Upper lobe of left lung (tissue), 6 donors: ENCODE results near the gene KASH5. TPM values are rescaled to one million over a fixed set of nuclear protein-coding genes. Genes with fewer than 3 reads are reported as not detected.

ENCODE experiments used
- ATAC-seq, 2 donors: fragments of 200-7000 bp; cut with Tn5 transposase; one replicate each; pipeline ENCODE4 v1.9.1; 2022; ENCODE audit warnings: mild to moderate bottlenecking in 2 of 2, moderate library complexity in 2 of 2; ENCODE audit not compliant: low FRiP score in 2 of 2
- DNase-seq, 2 donors: peaks; one replicate each; pipeline ENCODE4 v3.0.0-alpha.2; 2019 to 2020
- H3K27ac ChIP-seq, 4 donors: fragments of 200-600 bp; sonication (generic); one replicate each; pipeline ENCODE4 v1.5.1; 2016 to 2019
- H3K27me3 ChIP-seq, 4 donors: fragments of 200-600 bp; sonication (generic); one replicate each; pipeline ENCODE4 v1.5.1; 2017 to 2019
- H3K36me3 ChIP-seq, 4 donors: fragments of 200-600 bp; sonication (generic); one replicate each; pipeline ENCODE4 v1.5.1; 2016 to 2019
- H3K4me1 ChIP-seq, 4 donors: fragments of 200-600 bp; sonication (generic); one replicate each; pipeline ENCODE4 v1.5.1; 2018 to 2019
- H3K4me3 ChIP-seq, 4 donors: fragments of 200-600 bp; sonication (generic); one replicate each; pipeline ENCODE4 v1.5.1; 2017 to 2019; ENCODE audit warnings: mild to moderate bottlenecking in 2 of 4, moderate library complexity in 1 of 4
- H3K9me3 ChIP-seq, 4 donors: fragments of 200-600 bp; sonication (generic); one replicate each; pipeline ENCODE4 v1.5.1; 2018 to 2019
- EP300 ChIP-seq, 4 donors: sonication (generic); formaldehyde crosslinking; IDR thresholded peaks; one replicate each; pipeline ENCODE4 v1.5.1; 2017; ENCODE audit warnings: antibody characterized with exemption in 4 of 4, control low read depth in 2 of 4
- POLR2A ChIP-seq, 4 donors: fragments of 450-650 bp; IDR thresholded peaks; one replicate each; pipeline ENCODE4 v1.5.1; 2016 to 2017; ENCODE audit warnings: antibody characterized with exemption in 4 of 4, mild to moderate bottlenecking in 2 of 4
- POLR2AphosphoS5 ChIP-seq, 2 donors: sonication (generic); formaldehyde crosslinking; IDR thresholded peaks; one replicate each; pipeline ENCODE4 v1.5.1; 2017; ENCODE audit warnings: antibody characterized with exemption in 2 of 2
- WGBS, 2 donors: methylation state at CpG; one replicate each; pipeline ENCODE4 v1.1.5; 2017 to 2018; 5-methylcytosine and 5-hydroxymethylcytosine counted together
- total RNA-seq, 6 donors: library from RNA; depleted of rRNA in 4 of 6; stranded (reverse); fragments of >200 nt in 4 of 6; gene quantifications; one replicate each; pipeline versions ENCODE4 v1.1.0 to v1.2.1, GENCODE V29; 2016 to 2021
- TF ChIP-seq, protein P1 (sequence below), 6 experiments: fragments of 450-650 bp in 4 of 6; fragments of 200-600 bp in 2 of 6; sonication (generic) in 2 of 6; IDR thresholded peaks; one replicate each; pipeline ENCODE4 v1.5.1; 2016 to 2019; ENCODE audit warnings: antibody characterized with exemption in 6 of 6
- donor health status: DM: no; HTN: no; CAD: no; lungs with moderate emphysema.
- donor health status: DM: no; HTN: yes; CAD: no; lungs with severe emphysema.

KASH5 gene
- total RNA-seq, 6 donors from 2014 or later = 0.61 to 6.9 (median 1.6) TPM; not detected in 2

GRCh38 chr19:49403404-49404187, 15.5 kb downstream of the KASH5 start:
- Histone ChIP-seq H3K4me3 (no peak overlapping the region), H3K9me3 (no peaks in the 10 kb centered on the region), H3K27ac (no peak overlapping the region), H3K4me1 (no peaks in the 10 kb centered on the region), H3K36me3 (no peaks in the 10 kb centered on the region), H3K27me3 (no peaks in the 10 kb centered on the region)
- no peak for DNase-seq
- TF ChIP-seq EP300 (IDR thresholded peaks at IDR 0.05) = no peak
- TF ChIP-seq POLR2A (IDR thresholded peaks at IDR 0.05) = no peak
- ATAC-seq = no peak
- 56 to 58% methylated on average over 6 to 7 of the region's 7 CpGs for WGBS, 2 donors

DNA sequence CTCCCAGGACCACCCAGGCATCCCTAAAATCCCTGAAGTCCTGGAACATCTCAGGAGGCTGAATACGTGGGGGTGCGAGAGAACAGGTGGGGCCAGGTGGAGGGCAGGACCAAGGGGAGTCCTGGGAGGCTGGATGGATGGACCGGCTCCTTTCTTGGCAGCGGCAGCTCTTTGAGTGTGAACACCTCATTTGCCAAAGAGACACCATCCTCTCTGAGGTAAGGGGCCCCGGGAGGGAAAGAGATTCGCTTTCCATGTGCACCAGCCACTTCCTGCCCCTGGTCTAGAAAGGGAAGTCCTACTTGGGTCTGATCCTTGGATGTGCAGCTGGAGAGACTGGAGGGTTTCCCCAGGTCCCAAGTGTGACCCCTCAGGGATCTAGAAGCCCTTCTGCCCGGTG, 19.0 kb downstream of the KASH5 start:
- TF ChIP-seq EP300 (IDR thresholded peaks at IDR 0.05) (no peak), POLR2A (IDR thresholded peaks at IDR 0.05) (no peak), POLR2AphosphoS5 (IDR thresholded peaks at IDR 0.05) (no peak)
- TF ChIP-seq, protein P1, sequence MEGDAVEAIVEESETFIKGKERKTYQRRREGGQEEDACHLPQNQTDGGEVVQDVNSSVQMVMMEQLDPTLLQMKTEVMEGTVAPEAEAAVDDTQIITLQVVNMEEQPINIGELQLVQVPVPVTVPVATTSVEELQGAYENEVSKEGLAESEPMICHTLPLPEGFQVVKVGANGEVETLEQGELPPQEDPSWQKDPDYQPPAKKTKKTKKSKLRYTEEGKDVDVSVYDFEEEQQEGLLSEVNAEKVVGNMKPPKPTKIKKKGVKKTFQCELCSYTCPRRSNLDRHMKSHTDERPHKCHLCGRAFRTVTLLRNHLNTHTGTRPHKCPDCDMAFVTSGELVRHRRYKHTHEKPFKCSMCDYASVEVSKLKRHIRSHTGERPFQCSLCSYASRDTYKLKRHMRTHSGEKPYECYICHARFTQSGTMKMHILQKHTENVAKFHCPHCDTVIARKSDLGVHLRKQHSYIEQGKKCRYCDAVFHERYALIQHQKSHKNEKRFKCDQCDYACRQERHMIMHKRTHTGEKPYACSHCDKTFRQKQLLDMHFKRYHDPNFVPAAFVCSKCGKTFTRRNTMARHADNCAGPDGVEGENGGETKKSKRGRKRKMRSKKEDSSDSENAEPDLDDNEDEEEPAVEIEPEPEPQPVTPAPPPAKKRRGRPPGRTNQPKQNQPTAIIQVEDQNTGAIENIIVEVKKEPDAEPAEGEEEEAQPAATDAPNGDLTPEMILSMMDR (IDR thresholded peaks at IDR 0.05) = no peak
- H3K27me3 ChIP-seq = no peaks in the 10 kb centered on the region
- peaks cover 0 to 6% (median 2%) of the 10 kb centered on the region in 4 donors for H3K4me1 ChIP-seq
- H3K36me3 ChIP-seq = no peaks in the 10 kb centered on the region
- WGBS, 2 donors = 65 to 71% methylated on average over 6 to 7 of the region's 7 CpGs
- no peak overlapping the region for H3K4me3 ChIP-seq
- no peak for DNase-seq
- ATAC-seq = no peak
- H3K9me3 ChIP-seq = no peaks in the 10 kb centered on the region
- no peak overlapping the region for H3K27ac ChIP-seq

DNA sequence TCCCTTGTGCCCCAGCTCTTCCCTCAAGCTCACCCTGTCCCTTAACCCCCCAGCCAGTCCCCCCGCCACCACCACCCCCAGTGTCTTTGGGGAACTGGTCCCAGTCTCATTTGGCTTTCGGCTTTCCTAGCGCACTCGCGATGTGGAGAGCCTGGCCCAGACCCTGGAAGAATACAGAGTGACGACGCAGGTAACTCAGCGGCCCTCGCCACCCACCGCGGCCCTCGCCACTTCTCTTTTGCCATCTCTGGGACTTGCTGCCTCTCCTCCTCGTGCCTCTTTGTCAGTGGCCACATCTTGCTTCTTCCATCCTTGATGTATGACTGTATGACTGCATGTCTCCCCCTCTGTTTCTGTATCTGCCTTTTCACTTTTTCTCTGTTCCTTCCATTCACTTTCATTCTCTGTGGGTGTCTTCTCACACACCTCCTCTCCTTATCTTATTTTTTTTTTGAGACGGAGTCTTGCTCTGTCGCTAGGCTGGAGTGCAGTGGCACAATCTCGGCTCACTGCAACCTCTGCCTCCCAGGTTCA, 19.5 kb downstream of the KASH5 start:
- Histone ChIP-seq H3K9me3 (no peaks in the 10 kb centered on the region), H3K36me3 (no peaks in the 10 kb centered on the region), H3K27ac (no peak overlapping the region), H3K27me3 (no peaks in the 10 kb centered on the region), H3K4me3 (no peak overlapping the region), H3K4me1 (peaks cover 0 to 6% (median 2%) of the 10 kb centered on the region in 4 donors)
- TF ChIP-seq POLR2A (IDR thresholded peaks at IDR 0.05) (no peak), POLR2AphosphoS5 (IDR thresholded peaks at IDR 0.05) (no peak), EP300 (IDR thresholded peaks at IDR 0.05) (no peak)
- no peak for DNase-seq
- 84 to 89% methylated on average over 16 of the region's 16 CpGs for WGBS, 2 donors
- no peak for ATAC-seq

GRCh38 chr19:49408816-49409440, 20.9 kb downstream of the KASH5 start:
- H3K9me3 ChIP-seq = no peaks in the 10 kb centered on the region
- H3K4me1 ChIP-seq = peaks cover 0 to 6% (median 2%) of the 10 kb centered on the region in 4 donors
- H3K27ac ChIP-seq = peak overlapping the region in 1 of 4 donors; percentile 21
- no peak for DNase-seq
- no peak for ATAC-seq
- H3K27me3 ChIP-seq = no peaks in the 10 kb centered on the region
- no peaks in the 10 kb centered on the region for H3K36me3 ChIP-seq
- no peak for TF ChIP-seq POLR2AphosphoS5 (IDR thresholded peaks at IDR 0.05)
- no peak for TF ChIP-seq EP300 (IDR thresholded peaks at IDR 0.05)
- no peak for TF ChIP-seq POLR2A (IDR thresholded peaks at IDR 0.05)
- TF ChIP-seq, protein P1 (IDR thresholded peaks at IDR 0.05) = no peak
- WGBS, 2 donors = 80% methylated on average over 8 of the region's 8 CpGs
- no peak overlapping the region for H3K4me3 ChIP-seq

GRCh38 chr19:49409441-49410029, 21.5 kb downstream of the KASH5 start:
- 64 to 65% methylated on average over 4 to 5 of the region's 5 CpGs for WGBS, 2 donors
- Histone ChIP-seq H3K27me3 (no peaks in the 10 kb centered on the region), H3K36me3 (no peaks in the 10 kb centered on the region), H3K4me1 (peaks cover 0 to 6% (median 2%) of the 10 kb centered on the region in 4 donors), H3K4me3 (no peak overlapping the region), H3K9me3 (no peaks in the 10 kb centered on the region), H3K27ac (peak overlapping the region in 1 of 4 donors; percentile 21)
- ATAC-seq = peak in 1 of 2 donors; percentile 46
- DNase-seq = no peak
- TF ChIP-seq, protein P1 (IDR thresholded peaks at IDR 0.05) = no peak
- TF ChIP-seq EP300 (IDR thresholded peaks at IDR 0.05) (no peak), POLR2AphosphoS5 (IDR thresholded peaks at IDR 0.05) (no peak), POLR2A (IDR thresholded peaks at IDR 0.05) (no peak)
